GM19043 (cell line): ENCODE results near the gene PSMB5.
"Not testable (repeated sequence)": the region's sequence is repeated elsewhere in the genome, so short reads cannot be mapped to it uniquely, and the experiment has no call there.

Experiments used
- ATAC-seq: cut with Tn5 transposase; IDR thresholded peaks from one replicate; pipeline ENCODE4 v1.9.1; 2021; ENCODE audit warnings: low read depth; ENCODE audit not compliant: unreplicated experiment

Gene PSMB5

DNA sequence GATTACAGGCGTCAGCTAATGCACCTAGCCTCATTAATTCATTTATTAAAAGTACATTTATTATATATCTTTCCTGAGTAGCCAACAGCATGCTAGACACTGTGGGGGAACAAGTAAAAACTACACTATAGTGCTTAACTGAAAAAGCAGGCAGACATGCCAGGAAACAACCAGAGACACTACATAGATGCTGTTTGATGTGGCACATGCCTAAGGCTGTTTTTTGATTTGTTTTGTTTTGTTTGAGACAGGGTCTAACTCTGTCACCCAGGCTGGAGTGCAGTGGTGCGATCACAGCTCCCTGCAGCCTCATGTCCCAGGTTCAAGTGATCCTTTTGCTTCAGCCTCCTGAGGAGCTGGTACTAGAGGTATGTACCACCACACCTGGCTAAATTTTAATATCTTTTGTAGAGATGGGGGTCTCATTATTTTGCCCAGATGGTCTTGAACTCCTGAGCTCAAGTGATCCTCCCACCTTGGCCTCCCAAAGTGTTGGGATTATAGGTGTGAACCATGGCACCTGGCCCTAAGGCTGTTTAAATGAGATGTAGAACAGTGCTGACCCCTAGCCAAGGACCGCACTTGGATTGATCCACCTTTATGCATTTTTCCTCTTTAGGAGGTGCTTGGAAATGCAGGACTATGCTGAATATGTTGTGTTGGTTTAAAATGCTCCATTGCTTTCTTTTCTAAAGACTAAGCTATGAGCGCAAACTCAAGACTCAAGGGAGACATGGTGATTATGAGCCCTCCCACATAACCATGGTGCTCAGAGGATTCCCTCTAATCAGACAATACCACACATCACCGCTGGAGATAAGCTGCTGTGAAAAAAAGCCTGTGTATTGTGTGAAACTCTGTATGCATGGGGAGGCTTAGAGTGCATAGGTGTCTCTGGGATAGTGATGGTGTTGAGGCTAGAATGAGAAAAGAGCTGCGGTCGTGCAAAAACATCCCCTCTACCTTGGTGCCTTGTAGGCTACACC is 14.3 kb downstream of the PSMB5 start:
- ATAC-seq: no peak

DNA sequence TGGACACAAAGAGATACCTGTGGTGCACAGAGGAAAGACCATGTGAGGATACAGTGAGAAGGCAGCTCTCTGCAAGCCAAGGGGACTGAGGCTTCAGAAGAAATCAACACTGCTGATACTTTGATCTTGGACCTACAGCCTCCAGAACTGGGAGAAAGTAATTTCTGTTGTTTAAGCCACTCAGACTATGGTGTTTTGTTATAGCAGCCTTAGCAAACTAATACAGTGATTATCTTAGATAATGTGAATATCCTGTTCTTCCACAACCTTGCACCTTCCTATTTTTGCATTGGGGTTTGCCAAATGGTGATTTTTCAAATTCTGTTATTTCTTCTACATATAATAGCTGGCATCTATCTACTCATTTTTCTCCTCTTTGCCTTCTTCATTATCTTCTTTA is 16.6 kb downstream of the PSMB5 start:
- ATAC-seq: no peak

DNA sequence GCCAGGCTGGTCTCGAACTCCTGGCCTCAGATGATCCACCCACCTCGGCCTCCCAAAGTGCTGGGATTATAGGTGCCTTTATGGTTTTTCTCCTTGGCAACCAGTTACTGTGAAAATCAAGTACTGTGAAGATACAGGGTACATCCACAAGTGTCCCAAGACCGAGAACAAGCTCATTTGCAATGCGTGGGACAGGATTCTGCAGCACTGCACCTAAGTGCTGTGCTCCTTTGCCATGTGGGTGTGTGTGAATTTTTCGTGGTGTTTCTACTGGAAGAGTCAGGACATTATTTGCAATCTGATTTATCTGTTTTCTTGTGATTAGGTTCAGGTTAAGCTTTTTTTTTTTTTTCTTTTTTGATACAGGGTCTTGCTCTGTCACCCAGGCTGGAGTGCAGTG is 17.6 kb downstream of the PSMB5 start:
- ATAC-seq: no peak

DNA sequence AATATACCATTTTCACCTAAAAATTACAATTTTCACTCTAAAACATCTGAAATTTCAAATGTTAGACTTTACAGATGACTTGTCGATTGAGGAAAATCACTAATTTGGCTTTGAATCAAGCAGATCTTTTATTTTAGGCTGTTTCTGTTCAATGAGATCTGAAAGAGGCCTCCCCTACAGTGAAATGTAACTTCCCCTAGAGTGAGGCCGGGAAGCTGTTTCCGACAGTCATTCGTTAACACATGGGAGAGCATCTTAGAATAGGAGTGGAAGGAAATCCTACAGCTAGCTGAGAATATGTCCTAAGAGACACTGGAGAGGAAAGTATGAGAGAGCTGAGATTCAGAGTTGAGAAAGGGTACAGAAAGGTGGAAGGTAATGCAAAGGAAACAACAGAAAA is 19.1 kb downstream of the PSMB5 start:
- no peak for ATAC-seq

DNA sequence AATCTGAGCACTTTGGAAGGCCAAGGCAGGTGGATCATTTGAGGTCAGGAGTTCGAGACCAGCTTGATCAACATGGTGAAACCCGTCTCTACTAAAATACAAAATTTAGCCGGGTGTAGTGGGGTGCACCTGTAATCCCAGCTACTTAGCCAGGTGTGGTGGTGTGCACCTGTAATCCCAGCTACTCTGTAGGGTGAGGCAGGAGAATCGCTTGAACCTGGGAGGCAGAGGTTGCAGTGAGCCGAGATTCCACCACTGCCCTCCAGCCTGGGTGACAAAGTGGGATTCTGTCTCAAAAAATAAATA is 21.0 kb downstream of the PSMB5 start:
- ATAC-seq: not testable (repeated sequence)

DNA sequence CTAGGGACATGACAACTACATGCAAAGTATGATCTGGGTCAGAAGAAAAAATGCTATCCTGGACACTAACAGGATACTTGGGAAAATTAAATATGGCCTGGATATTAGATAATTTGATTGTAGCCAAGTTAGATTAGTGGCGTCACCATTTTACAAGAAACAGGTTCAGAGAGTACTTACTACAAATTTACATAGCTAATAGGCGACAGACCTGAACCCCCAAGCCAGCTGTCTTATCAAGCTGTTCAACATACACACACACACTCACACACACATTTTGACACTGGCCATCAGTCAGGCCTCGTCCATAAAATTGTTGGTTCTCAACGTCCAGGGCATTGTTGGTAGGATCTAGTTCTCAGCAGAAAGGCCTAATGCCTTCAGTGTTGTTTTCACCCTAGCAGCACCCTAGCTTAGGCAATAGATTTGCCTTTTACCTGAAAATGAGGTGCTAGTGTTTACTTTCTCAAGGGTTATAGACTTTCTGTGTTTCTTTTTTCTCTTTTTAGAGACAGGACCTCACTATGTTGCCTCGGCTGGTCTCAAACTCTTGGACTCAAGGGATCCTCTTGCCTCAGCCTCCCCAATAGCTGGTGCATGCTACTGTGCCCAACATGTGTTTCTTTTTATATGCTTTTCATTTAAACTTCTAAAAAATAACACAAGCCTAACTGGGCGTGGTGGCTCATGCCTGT is 21.5 kb downstream of the PSMB5 start:
- ATAC-seq: no peak

DNA sequence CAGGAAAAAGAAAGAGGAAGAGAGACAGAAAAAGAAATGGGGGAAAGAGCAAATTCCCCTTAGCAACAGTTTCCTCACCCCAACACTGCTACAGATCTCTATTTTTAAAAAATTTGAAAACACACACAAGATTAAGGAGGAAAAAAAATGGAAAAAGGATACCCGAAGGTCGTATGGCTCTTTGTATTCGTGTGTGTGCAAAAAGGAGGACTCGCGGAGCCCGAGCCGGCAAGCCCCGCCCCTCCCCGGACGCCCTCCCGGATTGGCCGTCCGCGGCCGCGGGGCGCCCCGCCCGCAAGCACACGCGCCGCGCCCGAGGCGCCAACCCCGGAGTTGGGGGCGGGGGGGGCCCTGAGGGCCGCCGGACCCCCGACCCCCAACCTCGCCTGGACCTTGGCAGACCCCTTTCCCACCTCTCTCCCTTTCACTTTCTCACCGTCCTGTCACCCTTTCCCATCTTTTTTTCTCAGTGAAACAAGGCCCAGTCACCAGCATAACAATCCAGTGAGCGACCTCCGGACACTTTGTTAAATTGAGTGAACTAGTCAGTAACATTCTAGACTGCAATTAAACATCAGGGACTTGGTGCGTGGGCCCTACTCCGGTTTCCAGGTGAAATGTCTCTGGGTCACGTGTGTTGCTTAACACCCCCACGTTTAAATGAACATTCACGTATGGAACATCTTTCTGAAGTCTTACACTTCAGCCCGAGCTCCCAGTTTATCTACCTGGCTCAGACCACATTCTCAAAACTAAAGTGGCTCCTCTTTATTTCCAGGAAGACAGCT is 24.6 kb downstream of the PSMB5 start, which contains the start of gene C14orf93:
C14orf93 (minus strand) TSS at position 205 of the 788 bp plus-strand sequence. CDS start 11,120 bp downstream, outside the sequence.
- peak; percentile 33 for ATAC-seq

DNA sequence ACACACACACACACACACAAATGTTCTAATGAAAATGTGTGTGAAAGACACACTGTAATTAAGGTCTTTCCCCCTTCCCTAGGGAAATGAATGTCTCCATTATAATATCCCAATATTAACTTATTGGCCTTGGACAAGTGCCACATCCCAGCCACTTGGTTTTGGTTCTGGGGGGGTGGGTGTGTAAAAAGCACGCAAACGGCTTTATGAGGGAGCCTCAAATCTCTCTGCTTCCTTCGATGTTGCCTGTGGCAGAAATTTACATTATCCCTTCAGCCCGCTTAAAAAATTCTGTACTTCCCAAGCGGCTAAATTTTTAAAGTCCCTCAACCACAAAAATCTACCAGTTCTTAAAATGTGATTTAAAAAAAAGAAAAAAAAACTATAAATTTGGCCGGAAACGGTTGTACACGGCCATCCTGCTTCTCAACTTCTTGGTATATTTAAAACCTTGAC is 25.2 kb downstream of the PSMB5 start:
- no peak for ATAC-seq

DNA sequence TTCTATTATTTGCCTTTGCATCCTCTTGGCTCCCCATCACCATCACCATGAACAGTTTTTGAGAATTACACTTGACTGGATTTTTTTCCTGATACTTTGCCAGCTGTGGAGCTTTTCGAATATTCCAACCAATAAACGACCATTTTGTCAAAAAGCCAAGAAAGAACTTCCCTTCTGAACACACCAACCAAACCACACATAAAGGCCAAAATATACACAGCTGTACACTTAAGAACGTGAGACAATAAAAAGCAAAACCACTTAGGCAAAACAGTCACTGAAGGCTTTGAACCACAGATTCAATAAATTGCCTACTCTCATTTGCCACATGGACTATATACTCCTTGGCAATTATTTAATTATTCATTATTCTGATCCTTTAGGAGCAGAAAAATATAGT is 25.9 kb downstream of the PSMB5 start:
- no peak for ATAC-seq

DNA sequence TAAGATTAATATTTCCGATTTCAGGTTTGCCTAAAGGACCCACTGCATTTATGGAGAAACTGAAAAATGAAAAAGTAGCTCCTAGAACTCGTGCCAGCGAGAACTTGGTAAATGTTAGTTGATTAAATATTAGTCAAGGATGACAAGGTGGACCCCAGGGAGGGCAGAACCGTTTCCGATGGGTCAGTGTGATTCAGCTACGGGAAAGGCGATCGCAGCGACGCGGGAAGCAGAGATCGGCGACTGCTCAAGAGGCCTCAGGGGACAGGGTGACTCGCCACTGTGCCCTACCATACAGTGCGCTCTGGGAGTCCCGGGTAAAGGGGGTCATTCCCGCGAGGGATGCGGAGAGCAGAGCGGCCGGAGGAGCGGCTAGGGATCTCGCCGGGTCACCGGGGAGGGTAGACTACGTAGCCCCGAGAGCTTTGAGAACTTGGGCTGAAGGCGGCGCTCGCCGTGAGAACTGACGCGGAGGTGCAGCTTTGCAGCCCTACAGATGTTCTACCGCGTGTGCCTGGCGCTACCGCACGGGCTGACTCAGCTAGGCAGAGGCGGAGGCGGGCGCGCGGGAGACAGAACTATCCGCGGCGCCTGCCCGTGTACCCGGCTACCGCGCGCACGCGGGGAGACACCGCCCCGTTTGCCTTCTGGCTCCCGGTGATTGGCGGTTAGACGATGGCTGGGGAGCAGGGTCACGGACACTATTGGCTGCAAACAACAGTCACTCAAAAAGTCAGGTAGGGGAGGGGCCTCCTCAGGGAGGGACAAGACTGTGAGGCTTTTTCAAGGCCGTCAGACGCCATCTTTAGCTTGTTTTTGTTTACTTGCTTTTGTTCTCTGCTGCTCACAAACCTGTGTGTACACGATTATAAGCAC is 27.9 kb downstream of the PSMB5 start:
- ATAC-seq: peak; percentile 97

DNA sequence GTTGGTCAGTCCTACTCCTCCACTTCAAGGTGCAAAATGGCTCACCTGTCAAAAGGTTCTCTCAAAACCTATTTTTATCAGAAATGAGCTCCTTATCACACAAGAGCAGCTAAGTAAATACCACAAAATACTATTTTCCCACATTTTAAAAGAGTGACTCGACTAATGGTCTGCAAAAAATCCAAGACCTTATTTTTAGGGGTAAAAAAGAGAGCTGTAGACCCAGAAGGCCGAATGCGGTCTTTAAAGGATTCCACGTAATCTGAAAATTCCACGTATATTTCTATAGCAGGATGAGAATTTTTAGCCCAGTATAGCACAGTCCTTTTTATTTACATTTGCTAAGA is 28.5 kb downstream of the PSMB5 start:
- ATAC-seq: no peak

DNA sequence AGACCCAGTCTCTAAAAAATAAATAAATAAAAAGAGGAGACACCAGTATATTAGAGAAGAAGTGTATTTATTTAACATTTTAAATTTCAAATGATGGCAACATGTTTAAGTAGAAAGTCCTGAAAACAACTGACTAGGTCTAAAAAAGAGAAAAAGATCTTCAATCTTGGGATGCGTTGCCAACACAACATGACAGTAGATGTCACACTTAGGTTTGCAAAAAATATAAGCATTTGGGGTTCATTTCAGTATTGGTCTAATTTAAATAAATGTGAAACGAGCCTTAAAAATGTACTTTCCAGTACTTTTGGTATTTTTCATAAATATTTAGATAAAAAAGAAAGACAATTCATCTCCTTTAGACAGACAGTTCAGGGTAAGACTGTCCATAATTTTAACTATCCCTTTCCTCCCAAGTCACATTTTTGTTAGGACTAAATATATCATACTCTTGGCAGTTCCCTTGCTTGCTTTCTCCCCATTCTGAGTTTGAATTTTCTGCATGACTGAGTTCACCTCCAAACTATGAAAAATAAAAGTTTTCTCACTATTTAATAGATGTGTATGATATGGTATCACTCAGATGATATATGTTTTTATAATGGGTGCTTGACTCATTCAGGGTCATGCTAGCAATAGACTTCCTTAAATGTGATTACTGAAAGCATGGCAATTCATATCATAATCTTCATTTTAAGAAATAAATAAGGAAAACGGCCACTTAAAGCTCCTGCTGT is 29.1 kb downstream of the PSMB5 start:
- no peak for ATAC-seq

DNA sequence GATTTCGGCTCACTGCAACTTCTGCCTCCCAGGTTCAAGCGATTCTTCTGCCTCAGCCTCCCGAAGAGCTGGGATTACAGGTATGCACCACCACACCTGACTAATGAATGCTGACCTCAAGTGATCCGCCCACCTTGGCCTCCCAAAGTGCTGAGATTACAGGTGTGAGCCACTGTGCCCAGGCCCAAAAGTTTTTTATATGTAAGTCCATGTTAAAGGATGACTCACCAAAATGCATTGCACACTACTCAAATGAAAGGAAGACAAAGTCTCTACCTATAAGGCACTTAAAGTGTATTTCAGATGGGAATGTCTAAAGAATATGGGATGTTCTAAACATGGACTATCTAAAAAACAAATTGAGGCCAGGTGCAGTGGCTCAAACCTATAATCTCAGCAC is 30.4 kb downstream of the PSMB5 start:
- not testable (repeated sequence) for ATAC-seq

DNA sequence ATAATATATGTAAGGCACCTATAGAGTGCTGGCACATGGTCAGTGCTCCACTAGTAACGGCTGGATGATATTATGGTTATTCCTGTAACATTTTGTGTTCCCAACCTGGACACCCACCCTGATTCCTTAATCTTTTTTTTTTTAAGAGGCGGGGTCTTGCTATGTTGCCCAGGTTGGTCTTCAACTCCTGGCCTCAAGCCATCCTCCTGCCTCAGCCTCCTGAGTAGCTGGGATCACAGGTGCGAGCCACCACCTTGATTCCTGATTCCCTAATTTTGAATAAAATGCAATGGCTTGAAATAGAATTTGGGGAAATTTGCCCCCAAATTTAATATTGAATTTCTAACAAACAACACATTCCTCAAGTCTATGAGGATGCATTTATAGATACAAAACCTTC is 32.1 kb downstream of the PSMB5 start:
- no peak for ATAC-seq

DNA sequence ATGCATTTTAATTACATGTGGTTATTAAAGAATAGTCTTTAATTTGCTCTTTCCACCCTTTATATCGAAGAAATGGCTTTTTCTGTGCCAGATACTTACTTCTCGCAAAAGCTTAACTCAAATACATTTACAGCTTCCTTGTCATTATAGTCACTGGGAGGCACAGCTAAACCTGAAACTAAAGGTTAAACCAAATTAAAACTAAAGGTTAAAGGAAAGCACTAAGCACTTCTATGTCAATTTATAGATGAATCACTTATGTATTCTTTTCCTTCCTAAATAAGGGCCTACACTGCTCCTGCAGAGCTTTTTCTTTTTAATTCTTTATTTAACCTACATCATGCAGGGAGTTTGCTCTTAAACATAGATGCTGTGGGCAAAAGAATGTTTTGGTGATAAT is 33.8 kb downstream of the PSMB5 start:
- no peak for ATAC-seq

DNA sequence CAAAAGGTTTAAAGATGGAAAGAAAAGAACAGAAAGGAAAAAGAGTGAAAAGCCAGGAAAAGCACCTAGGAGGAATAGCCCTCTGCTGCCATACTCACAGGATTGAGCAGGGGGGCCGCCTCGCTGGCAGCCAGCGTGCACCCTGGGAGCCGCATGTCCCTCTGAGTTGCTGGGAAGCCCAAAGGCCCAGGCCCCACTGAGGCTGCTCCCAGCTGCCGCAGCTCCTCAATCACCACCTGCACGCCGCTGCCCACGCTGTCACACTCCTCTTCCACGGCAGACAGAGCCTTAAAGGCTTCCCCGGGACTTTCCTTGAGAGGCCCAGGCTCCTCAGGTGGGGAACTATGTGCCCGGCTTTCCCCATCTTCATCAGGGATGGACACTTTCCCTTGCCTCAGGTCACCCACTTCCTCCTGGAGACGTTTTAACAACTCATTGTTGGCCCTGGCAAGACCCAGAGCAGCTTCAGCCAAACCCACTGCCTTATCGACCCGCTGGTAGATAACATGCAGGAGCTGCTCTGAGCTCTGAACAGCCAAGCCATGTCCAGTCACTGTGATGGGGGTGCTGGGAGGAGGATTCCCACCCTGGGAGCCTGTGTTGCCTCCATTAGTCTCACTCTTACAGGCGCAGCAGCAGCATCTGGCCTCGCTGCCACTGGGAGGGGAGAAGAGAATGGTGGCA is 36.2 kb downstream of the PSMB5 start:
- ATAC-seq: no peak

DNA sequence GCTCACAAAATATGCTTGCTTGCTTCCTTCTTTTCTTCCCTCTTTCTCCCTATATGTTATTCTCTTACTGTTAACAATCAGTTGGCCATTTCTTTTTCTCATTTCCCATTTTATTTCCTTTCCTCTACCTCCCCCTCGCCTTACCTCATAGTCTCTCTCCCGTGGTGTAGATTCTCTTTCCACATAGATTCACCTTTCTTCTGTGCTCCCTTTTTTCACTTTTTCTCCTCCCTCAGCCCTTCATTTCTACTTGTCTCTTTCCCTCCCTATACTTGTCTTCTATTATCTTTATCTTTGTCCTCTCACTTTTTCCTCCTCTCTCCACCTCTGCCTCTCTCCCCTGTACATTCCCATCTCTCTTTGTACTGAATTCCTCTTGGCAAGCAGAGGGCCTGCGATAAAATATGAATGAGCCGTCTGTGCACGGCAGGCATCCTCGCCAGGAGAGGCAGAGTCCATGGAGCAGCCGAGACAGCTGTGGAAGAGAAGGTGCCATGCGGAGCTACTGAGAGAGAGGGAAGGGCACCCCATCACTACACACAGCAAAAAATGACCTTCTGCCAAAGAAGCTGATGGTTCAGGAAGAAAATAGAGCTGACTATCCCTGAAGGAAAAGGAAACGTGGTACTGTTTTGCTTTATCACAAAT is 36.9 kb downstream of the PSMB5 start:
- no peak for ATAC-seq
